Tibial nerve (tissue), 4 donors: Measurements from ENCODE around the gene DAAM2. TPM values are rescaled to one million over a fixed set of nuclear protein-coding genes. Genes with fewer than 3 reads are reported as not detected.

Experiments used
- DNase-seq, 2 donors: peaks; one replicate each; pipeline ENCODE4 v3.0.0-alpha.2; 2019; ENCODE audit warnings: low spot score in 2 of 2
- H3K27ac ChIP-seq, 4 donors: fragments of 200-600 bp; sonication (generic) in 3 of 4; one replicate each; pipeline ENCODE4 v1.5.1; 2017 to 2019; ENCODE audit warnings: mild to moderate bottlenecking in 1 of 4
- H3K27me3 ChIP-seq, 2 donors: fragments of 200-600 bp; sonication (generic) in 1 of 2; one replicate each; pipeline versions ENCODE4 v1.5.1 to v1.6.0; 2017 to 2019
- H3K36me3 ChIP-seq, 3 donors: fragments of 200-600 bp; sonication (generic); one replicate each; pipeline ENCODE4 v1.5.1; 2018 to 2019
- H3K4me1 ChIP-seq, 4 donors: fragments of 200-600 bp; sonication (generic) in 3 of 4; one replicate each; pipeline ENCODE4 v1.5.1; 2017 to 2019
- H3K4me3 ChIP-seq, 4 donors: fragments of 200-600 bp; sonication (generic) in 3 of 4; one replicate each; pipeline ENCODE4 v1.5.1; 2017 to 2019; ENCODE audit warnings: mild to moderate bottlenecking in 1 of 4, moderate library complexity in 1 of 4
- H3K9me3 ChIP-seq, 4 donors: fragments of 200-600 bp; sonication (generic) in 3 of 4; one replicate each; pipeline ENCODE4 v1.5.1; 2017 to 2019
- CTCF ChIP-seq, 5 experiments: fragments of 200-600 bp in 3 of 5; fragments of 450-650 bp in 2 of 5; sonication (generic) in 3 of 5; IDR thresholded peaks; one replicate each; pipeline ENCODE4 v1.5.1; 2016 to 2019; ENCODE audit warnings: antibody characterized with exemption in 5 of 5, mild to moderate bottlenecking in 3 of 5, moderate library complexity in 2 of 5
- EP300 ChIP-seq, 2 donors: sonication (generic); formaldehyde crosslinking; IDR thresholded peaks; one replicate each; pipeline ENCODE4 v1.6.1; 2017; ENCODE audit warnings: antibody characterized with exemption in 2 of 2, mild to moderate bottlenecking in 1 of 2
- POLR2A ChIP-seq, 2 donors: fragments of 450-650 bp; IDR thresholded peaks; one replicate each; pipeline ENCODE4 v1.6.1; 2017; ENCODE audit warnings: antibody characterized with exemption in 2 of 2, mild to moderate bottlenecking in 2 of 2, moderate library complexity in 2 of 2
- WGBS, 2 donors: methylation state at CpG; one replicate each; pipeline ENCODE4 v1.1.5; 2018; 5-methylcytosine and 5-hydroxymethylcytosine counted together
- total RNA-seq, 4 donors: library from RNA; depleted of rRNA; stranded (reverse); fragments of >200 nt; gene quantifications; one replicate each; pipeline ENCODE4 v1.1.0, GENCODE V29; 2016

Gene DAAM2
- total RNA-seq, 4 donors from 2014 or later = 73.9 to 133 (median 93.3) TPM

GRCh38 chr6:39902136-39902535 is 110.0 kb downstream of the DAAM2 start:
- Histone ChIP-seq H3K36me3 (peaks cover 0 to 99% (median 0%) of the 10 kb centered on the region in 3 donors), H3K27ac (peak overlapping the region in 2 of 4 donors; percentile 9 to 34), H3K4me1 (peaks cover 0 to 14% (median 0%) of the 10 kb centered on the region in 4 donors), H3K4me3 (no peak overlapping the region), H3K9me3 (no peaks in the 10 kb centered on the region), H3K27me3 (no peaks in the 10 kb centered on the region)
- TF ChIP-seq CTCF (IDR thresholded peaks at IDR 0.05) = no peak
- TF ChIP-seq POLR2A (IDR thresholded peaks at IDR 0.05) = no peak
- no peak for TF ChIP-seq EP300 (IDR thresholded peaks at IDR 0.05)
- 63 to 73% methylated on average over 2 of the region's 2 CpGs for WGBS, 2 donors
- no peak for DNase-seq

- peaks cover 0 to 97% (median 0%) of the 10 kb centered on the region in 3 donors for H3K36me3 ChIP-seq
- H3K4me1 ChIP-seq = peaks cover 0 to 14% (median 0%) of the 10 kb centered on the region in 4 donors
- no peak for DNase-seq
- H3K9me3 ChIP-seq = no peaks in the 10 kb centered on the region
- H3K27ac ChIP-seq = no peak overlapping the region
- 86 to 87% methylated on average over 4 of the region's 4 CpGs for WGBS, 2 donors
- no peaks in the 10 kb centered on the region for H3K27me3 ChIP-seq
- no peak overlapping the region for H3K4me3 ChIP-seq
- TF ChIP-seq POLR2A (IDR thresholded peaks at IDR 0.05) = no peak
- no peak for TF ChIP-seq CTCF (IDR thresholded peaks at IDR 0.05)
- no peak for TF ChIP-seq EP300 (IDR thresholded peaks at IDR 0.05)
These were observed 110.8 kb downstream of the DAAM2 start for GRCh38 chr6:39902786-39903465.

GRCh38 chr6:39903656-39904055 is 111.5 kb downstream of the DAAM2 start:
- DNase-seq = no peak
- Histone ChIP-seq H3K4me1 (peaks cover 0 to 14% (median 0%) of the 10 kb centered on the region in 4 donors), H3K9me3 (no peaks in the 10 kb centered on the region), H3K36me3 (peaks cover 0 to 97% (median 0%) of the 10 kb centered on the region in 3 donors), H3K4me3 (no peak overlapping the region), H3K27me3 (no peaks in the 10 kb centered on the region), H3K27ac (no peak overlapping the region)
- TF ChIP-seq POLR2A (IDR thresholded peaks at IDR 0.05) (no peak), EP300 (IDR thresholded peaks at IDR 0.05) (no peak), CTCF (IDR thresholded peaks at IDR 0.05) (no peak)
- WGBS, 2 donors = 90 to 93% methylated on average over 6 of the region's 6 CpGs

GRCh38 chr6:39904946-39905639 is 112.9 kb downstream of the DAAM2 start:
- WGBS, 2 donors = 69 to 70% methylated on average over 4 of the region's 4 CpGs
- no peaks in the 10 kb centered on the region for H3K27me3 ChIP-seq
- H3K9me3 ChIP-seq = no peaks in the 10 kb centered on the region
- DNase-seq = no peak
- H3K27ac ChIP-seq = peak overlapping the region in 1 of 4 donors; percentile 36
- H3K4me1 ChIP-seq = peaks cover 0 to 14% (median 0%) of the 10 kb centered on the region in 4 donors
- peaks cover 0 to 95% (median 0%) of the 10 kb centered on the region in 3 donors for H3K36me3 ChIP-seq
- H3K4me3 ChIP-seq = no peak overlapping the region
- TF ChIP-seq POLR2A (IDR thresholded peaks at IDR 0.05) = no peak
- TF ChIP-seq EP300 (IDR thresholded peaks at IDR 0.05) = no peak
- no peak for TF ChIP-seq CTCF (IDR thresholded peaks at IDR 0.05)

- no peak for DNase-seq
- peak overlapping the region in 2 of 4 donors; percentile 11 to 19 for H3K27ac ChIP-seq
- H3K36me3 ChIP-seq = peaks cover 0 to 96% (median 0%) of the 10 kb centered on the region in 3 donors
- peaks cover 0 to 14% (median 0%) of the 10 kb centered on the region in 4 donors for H3K4me1 ChIP-seq
- 80 to 82% methylated on average over 4 of the region's 4 CpGs for WGBS, 2 donors
- no peaks in the 10 kb centered on the region for H3K9me3 ChIP-seq
- H3K27me3 ChIP-seq = no peaks in the 10 kb centered on the region
- TF ChIP-seq POLR2A (IDR thresholded peaks at IDR 0.05) (no peak), CTCF (IDR thresholded peaks at IDR 0.05) (no peak), EP300 (IDR thresholded peaks at IDR 0.05) (no peak)
- no peak overlapping the region for H3K4me3 ChIP-seq
These were observed 113.4 kb downstream of the DAAM2 start for GRCh38 chr6:39905640-39905975.
